ENCODE measurements around the gene STYXL1.

Gene STYXL1

GRCh38 chr7:75980430-75981202, 67.2 kb downstream of the STYXL1 start:
- no peak for DNase-seq (ENCODE audit: low read depth)

- no peak for DNase-seq (ENCODE audit: low read depth)
Observed at GRCh38 chr7:75979759-75980429, 67.9 kb downstream of the STYXL1 start.

GRCh38 chr7:75977743-75978142, 70.1 kb downstream of the STYXL1 start:
- no peak for DNase-seq (ENCODE audit: low read depth)

GRCh38 chr7:75971961-75972763, 75.6 kb downstream of the STYXL1 start:
- DNase-seq (ENCODE audit: low read depth): no peak

GRCh38 chr7:75971309-75971960, 76.4 kb downstream of the STYXL1 start:
- no peak for DNase-seq (ENCODE audit: low read depth)

GRCh38 chr7:75969704-75970498, 77.9 kb downstream of the STYXL1 start:
- no peak for DNase-seq (ENCODE audit: low read depth)

GRCh38 chr7:75969182-75969581, 78.6 kb downstream of the STYXL1 start:
- no peak for DNase-seq (ENCODE audit: low read depth)

GRCh38 chr7:75968561-75969001, 79.2 kb downstream of the STYXL1 start:
- DNase-seq (ENCODE audit: low read depth): no peak

- no peak for DNase-seq (ENCODE audit: low read depth)
Observed at GRCh38 chr7:75968012-75968411, 79.8 kb downstream of the STYXL1 start.

GRCh38 chr7:75967487-75967997, 80.3 kb downstream of the STYXL1 start:
- DNase-seq (ENCODE audit: low read depth): no peak

- DNase-seq (ENCODE audit: low read depth): no peak
Observed at GRCh38 chr7:75967055-75967454, 80.7 kb downstream of the STYXL1 start.

- DNase-seq (ENCODE audit: low read depth): no peak
Observed at GRCh38 chr7:75966190-75966961, 81.4 kb downstream of the STYXL1 start.

- DNase-seq (ENCODE audit: low read depth): no peak
Observed at GRCh38 chr7:75965617-75966016, 82.2 kb downstream of the STYXL1 start.

- no peak for DNase-seq (ENCODE audit: low read depth)
Observed at GRCh38 chr7:75963381-75963995, 84.3 kb downstream of the STYXL1 start.

GRCh38 chr7:75962607-75963380, 85.0 kb downstream of the STYXL1 start:
- DNase-seq (ENCODE audit: low read depth): no peak

- no peak for DNase-seq (ENCODE audit: low read depth)
Observed at GRCh38 chr7:75961218-75961617, 86.6 kb downstream of the STYXL1 start.

- no peak for DNase-seq (ENCODE audit: low read depth)
Observed at GRCh38 chr7:75960372-75960771, 87.4 kb downstream of the STYXL1 start.

GRCh38 chr7:75958802-75959543, 88.8 kb downstream of the STYXL1 start:
- DNase-seq (ENCODE audit: low read depth): no peak

Measured in stimulated activated CD8-positive, alpha-beta memory T cell treated with anti-CD3 and anti-CD28 coated beads, Interleukin-4, amount 100 ng/mL, for 24 hours (primary cell).